Ovary (tissue), 9 donors: ENCODE data around the gene COL23A1. TPM values are rescaled to one million over a fixed set of nuclear protein-coding genes. Genes with fewer than 3 reads are reported as not detected.

Experiments
- DNase-seq, 5 donors: peaks; one replicate each; pipeline ENCODE4 v3.0.0-alpha.2; 2019 to 2020
- H3K27ac ChIP-seq, 2 donors: fragments of 200-600 bp; one replicate each; pipeline versions ENCODE4 v1.5.1 to v1.8.0; 2019 to 2022
- H3K27me3 ChIP-seq: fragments of 200-600 bp; one replicate; pipeline ENCODE4 v1.8.0; 2022
- H3K36me3 ChIP-seq: fragments of 200-600 bp; sonication (generic); one replicate; pipeline ENCODE4 v1.5.1; 2019
- H3K4me1 ChIP-seq: one replicate; pipeline ENCODE4 v1.8.1; 2013; ENCODE audit warnings: mild to moderate bottlenecking, moderate library complexity; ENCODE audit not compliant: insufficient read depth
- H3K4me3 ChIP-seq: fragments of 200-600 bp; sonication (generic); one replicate; pipeline ENCODE4 v1.5.1; 2017
- H3K9me3 ChIP-seq, 2 donors: fragments of 200-600 bp in 1 of 2; sonication (generic) in 1 of 2; one replicate each; pipeline versions ENCODE4 v1.5.1 to v1.8.1; 2013 to 2019; ENCODE audit warnings: mild to moderate bottlenecking in 1 of 2, moderate library complexity in 1 of 2
- CTCF ChIP-seq, 3 donors: fragments of 450-650 bp in 2 of 3; fragments of 200-600 bp in 1 of 3; IDR thresholded peaks; one replicate each; pipeline versions ENCODE4 v1.5.1 to v1.8.0; 2016 to 2022; ENCODE audit warnings: antibody characterized with exemption in 3 of 3, mild to moderate bottlenecking in 1 of 3
- EP300 ChIP-seq: sonication (generic); formaldehyde crosslinking; IDR thresholded peaks from one replicate; pipeline ENCODE4 v1.6.1; 2017; ENCODE audit warnings: antibody characterized with exemption
- POLR2A ChIP-seq: fragments of 450-650 bp; IDR thresholded peaks from one replicate; pipeline ENCODE4 v1.6.1; 2017; ENCODE audit warnings: antibody characterized with exemption, mild to moderate bottlenecking, moderate library complexity
- WGBS, 3 donors: extraction: QIAGEN DNeasy Blood & Tissue Kit in 1 of 3; methylation state at CpG; one replicate each; pipeline versions ENCODE4 v1.1.5 to v1.1.7; 2013 to 2017; 5-methylcytosine and 5-hydroxymethylcytosine counted together
- intact Hi-C, 4 donors: fragments of 100-400 bp; cut with DNase I; formaldehyde crosslinking; loops; one replicate each; pipeline versions ENCODE4 v1.11.0 to v1.15.1; 2022 to 2023
- polyA plus RNA-seq, 2 donors: library from polyadenylated mRNA; stranded (reverse); fragments of 200-250 nt in 1 of 2; fragments of 350-450 nt in 1 of 2; fragmentation: Illumina TruSeq in 1 of 2; extraction: RNeasy Lipid Tissue Mini Kit (QIAGEN cat#74804) in 1 of 2; gene quantifications; one replicate each; pipeline ENCODE4 v1.2.3, GENCODE V29; 2013 to 2014
- total RNA-seq, 7 donors: library from RNA; depleted of rRNA in 2 of 7; stranded (reverse); fragments of >200 nt in 2 of 7; fragmentation: NEBNext Ultra II Directional in 3 of 7; extraction: Animal tissue kit (Norgen Biotek cat#: 25700) in 3 of 7; gene quantifications; one replicate each; pipeline versions ENCODE4 v1.1.0 to v1.2.4, GENCODE V29; 2016 to 2023
- donor health status: DM: no; HTN: no; CAD: no; lungs with moderate emphysema.
- donor health status: DM: no; HTN: no; CAD: no.
- donor health status: Bipolar disorder and iron deficiency.
- donor health status: DM: yes; HTN: yes; CAD: no.
- donor health status: DM: no; HTN: no; CAD: no.
- donor health status: DM: yes; HTN: yes; CAD: no.

COL23A1 gene
- total and polyA plus RNA-seq, 9 donors = 0.13 to 0.92 (median 0.39) TPM; not detected in 1

- H3K27ac ChIP-seq = no peak overlapping the region
- no peaks in the 10 kb centered on the region for H3K27me3 ChIP-seq
- TF ChIP-seq EP300 (no peak), POLR2A (no peak), CTCF (IDR thresholded peaks at IDR 0.05) (no peak)
- WGBS, 3 donors = 91 to 95% (median 94%) methylated on average over 4 of the region's 4 CpGs
- no peaks in the 10 kb centered on the region for H3K36me3 ChIP-seq
- H3K9me3 ChIP-seq = no peaks in the 10 kb centered on the region
- H3K4me3 ChIP-seq = no peak overlapping the region
- no peak for DNase-seq
- intact Hi-C loops = no loop called here
- no peaks in the 10 kb centered on the region for H3K4me1 ChIP-seq
These were observed 291.8 kb downstream of the COL23A1 start for GRCh38 chr5:178298283-178298807.

- Histone ChIP-seq H3K4me1 (no peaks in the 10 kb centered on the region), H3K27ac (no peak overlapping the region), H3K27me3 (no peaks in the 10 kb centered on the region), H3K9me3 (no peaks in the 10 kb centered on the region), H3K4me3 (no peak overlapping the region), H3K36me3 (no peaks in the 10 kb centered on the region)
- DNase-seq = peak in 1 of 5 donors; percentile 5
- no peak for TF ChIP-seq EP300
- TF ChIP-seq POLR2A = no peak
- no peak for TF ChIP-seq CTCF (IDR thresholded peaks at IDR 0.05)
- WGBS, 3 donors = 68 to 80% (median 77%) methylated on average over 8 of the region's 8 CpGs
- intact Hi-C loops = no loop called here
These were observed 292.4 kb downstream of the COL23A1 start for GRCh38 chr5:178297751-178298150.

GRCh38 chr5:178296066-178296465 lies 294.1 kb downstream of the COL23A1 start:
- H3K27me3 ChIP-seq = no peaks in the 10 kb centered on the region
- intact Hi-C loops = no loop called here
- WGBS, 3 donors = 60 to 73% (median 72%) methylated on average over 6 of the region's 6 CpGs
- DNase-seq = peak in 1 of 5 donors; percentile 1
- H3K9me3 ChIP-seq = no peaks in the 10 kb centered on the region
- no peak for TF ChIP-seq POLR2A
- no peak for TF ChIP-seq EP300
- no peak for TF ChIP-seq CTCF (IDR thresholded peaks at IDR 0.05)
- no peak overlapping the region for H3K27ac ChIP-seq
- H3K4me1 ChIP-seq = no peaks in the 10 kb centered on the region
- H3K4me3 ChIP-seq = no peak overlapping the region
- no peaks in the 10 kb centered on the region for H3K36me3 ChIP-seq

GRCh38 chr5:178295589-178295988 lies 294.6 kb downstream of the COL23A1 start:
- TF ChIP-seq POLR2A = no peak
- no peak for TF ChIP-seq CTCF (IDR thresholded peaks at IDR 0.05)
- TF ChIP-seq EP300 = no peak
- intact Hi-C loops = no loop called here
- H3K27ac ChIP-seq = no peak overlapping the region
- H3K36me3 ChIP-seq = no peaks in the 10 kb centered on the region
- no peaks in the 10 kb centered on the region for H3K9me3 ChIP-seq
- no peaks in the 10 kb centered on the region for H3K27me3 ChIP-seq
- H3K4me3 ChIP-seq = no peak overlapping the region
- H3K4me1 ChIP-seq = no peaks in the 10 kb centered on the region
- DNase-seq = no peak
